Hepatocyte (in vitro differentiated cells): ENCODE results near the gene EDDM13. TPM values are rescaled to one million over a fixed set of nuclear protein-coding genes. Genes with fewer than 3 reads are reported as not detected.
"Not testable (repeated sequence)": the region's sequence is repeated elsewhere in the genome, so short reads cannot be mapped to it uniquely, and the experiment has no call there.

Source experiments
- DNase-seq: peaks from one replicate; pipeline ENCODE4 v3.0.0-alpha.2; 2016; ENCODE audit warnings: low spot score
- H2AFZ ChIP-seq: fragments of 200-600 bp; sonication (generic); 2 replicates; pipeline ENCODE4 v1.6.0; 2016; ENCODE audit warnings: antibody characterized with exemption, mild to moderate bottlenecking
- H3K27ac ChIP-seq: fragments of 200-600 bp; sonication (generic); 2 replicates; pipeline ENCODE4 v1.5.1; 2016; ENCODE audit warnings: mild to moderate bottlenecking
- H3K27me3 ChIP-seq: fragments of 200-600 bp; sonication (generic); 2 replicates; pipeline ENCODE4 v1.6.1; 2016
- H3K36me3 ChIP-seq: fragments of 200-600 bp; sonication (generic); replicated peaks from 2 replicates; pipeline ENCODE4 v1.5.1; 2016; ENCODE audit warnings: low read depth; ENCODE audit not compliant: insufficient read depth
- H3K4me1 ChIP-seq: fragments of 200-600 bp; sonication (generic); 2 replicates; pipeline ENCODE4 v1.5.1; 2016; ENCODE audit warnings: mild to moderate bottlenecking, moderate library complexity; ENCODE audit not compliant: insufficient read depth
- H3K4me2 ChIP-seq: fragments of 200-600 bp; sonication (generic); 2 replicates; pipeline ENCODE4 v1.6.0; 2016
- H3K4me3 ChIP-seq: fragments of 200-600 bp; sonication (generic); 2 replicates; pipeline ENCODE4 v1.5.1; 2016; ENCODE audit warnings: mild to moderate bottlenecking
- H3K79me2 ChIP-seq: fragments of 200-600 bp; sonication (generic); 2 replicates; pipeline ENCODE4 v1.6.0; 2017; ENCODE audit warnings: mild to moderate bottlenecking
- H3K9me2 ChIP-seq: fragments of 200-600 bp; sonication (generic); replicated peaks from 2 replicates; pipeline ENCODE4 v1.6.0; 2017; ENCODE audit warnings: mild to moderate bottlenecking; ENCODE audit not compliant: insufficient read depth
- H3K9me3 ChIP-seq: fragments of 200-600 bp; sonication (generic); 2 replicates; pipeline ENCODE4 v1.5.1; 2016; ENCODE audit warnings: low read depth, mild to moderate bottlenecking
- H4K20me1 ChIP-seq: fragments of 200-600 bp; sonication (generic); 2 replicates; pipeline ENCODE4 v1.6.0; 2016; ENCODE audit warnings: mild to moderate bottlenecking; ENCODE audit not compliant: insufficient read depth, poor library complexity, severe bottlenecking
- EZH2 ChIP-seq: fragments of 200-600 bp; sonication (generic); IDR thresholded peaks from 2 replicates; pipeline ENCODE4 v1.6.1; 2016; ENCODE audit warnings: antibody characterized with exemption, mild to moderate bottlenecking, borderline replicate concordance
- EZH2phosphoT487 ChIP-seq: fragments of 200-600 bp; sonication (generic); IDR thresholded peaks from one replicate; pipeline ENCODE4 v1.6.1; 2018; ENCODE audit warnings: antibody characterized with exemption, mild to moderate bottlenecking, low read depth, moderate library complexity; ENCODE audit not compliant: unreplicated experiment, severe bottlenecking
- WGBS: methylation state at CpG from one replicate; pipeline ENCODE4 v1.1.6; 2016; ENCODE audit warnings: low lambda C conversion rate; ENCODE audit errors: missing lambda C conversion rate; 5-methylcytosine and 5-hydroxymethylcytosine counted together
- polyA plus RNA-seq: library from polyadenylated mRNA; unstranded; fragments of >200 nt; fragmentation: Nextera tagmentation; extraction: Ambion mirVana; gene quantifications from 2 replicates; pipeline ENCODE4 v1.2.1, GENCODE V29; 2016
- total RNA-seq: library from RNA; depleted of rRNA; stranded (reverse); fragments of >200 nt; gene quantifications from 2 replicates; pipeline ENCODE4 v1.2.3, GENCODE V29; 2014
- TF ChIP-seq, protein P1 (sequence below): fragments of 200-600 bp; sonication (generic); IDR thresholded peaks from 2 replicates; pipeline ENCODE4 v1.5.1; 2016; ENCODE audit warnings: antibody characterized with exemption, mild to moderate bottlenecking; ENCODE audit not compliant: poor library complexity

The EDDM13 gene
- total and polyA plus RNA-seq, 2 experiments from 2014 or later: not detected

DNA sequence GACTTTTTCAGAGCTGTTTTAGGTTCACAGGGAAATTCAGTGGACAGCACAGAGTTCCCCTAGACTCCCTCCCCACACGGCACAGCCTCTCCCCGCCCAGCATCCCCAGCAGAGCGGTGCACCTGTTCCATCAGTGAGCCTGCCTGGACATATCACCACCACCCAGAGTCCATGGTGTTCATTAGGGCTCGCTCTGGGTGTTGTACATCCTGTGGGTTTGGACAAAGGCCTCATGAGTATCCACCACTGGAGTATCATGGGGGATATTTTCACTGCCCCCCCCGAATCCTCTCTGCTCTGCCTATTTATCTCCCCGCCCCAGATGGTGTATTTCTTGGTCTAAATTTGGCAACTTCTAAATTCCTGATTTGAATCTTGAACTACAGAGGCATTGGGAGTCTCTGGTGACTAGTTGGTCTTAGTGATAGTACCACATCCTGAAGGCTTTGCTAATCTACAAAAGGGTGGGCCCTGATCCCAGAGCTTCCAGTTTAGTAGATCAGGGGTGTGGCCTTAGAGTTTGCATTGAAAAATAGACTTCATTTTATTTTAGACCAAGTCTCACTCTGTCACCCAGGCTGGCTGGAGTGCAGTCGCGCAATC is 23.7 kb upstream of the EDDM13 start:
- WGBS: 91% methylated on average over 6 of the region's 8 CpGs
- not testable (repeated sequence) for H3K9me2 ChIP-seq

DNA sequence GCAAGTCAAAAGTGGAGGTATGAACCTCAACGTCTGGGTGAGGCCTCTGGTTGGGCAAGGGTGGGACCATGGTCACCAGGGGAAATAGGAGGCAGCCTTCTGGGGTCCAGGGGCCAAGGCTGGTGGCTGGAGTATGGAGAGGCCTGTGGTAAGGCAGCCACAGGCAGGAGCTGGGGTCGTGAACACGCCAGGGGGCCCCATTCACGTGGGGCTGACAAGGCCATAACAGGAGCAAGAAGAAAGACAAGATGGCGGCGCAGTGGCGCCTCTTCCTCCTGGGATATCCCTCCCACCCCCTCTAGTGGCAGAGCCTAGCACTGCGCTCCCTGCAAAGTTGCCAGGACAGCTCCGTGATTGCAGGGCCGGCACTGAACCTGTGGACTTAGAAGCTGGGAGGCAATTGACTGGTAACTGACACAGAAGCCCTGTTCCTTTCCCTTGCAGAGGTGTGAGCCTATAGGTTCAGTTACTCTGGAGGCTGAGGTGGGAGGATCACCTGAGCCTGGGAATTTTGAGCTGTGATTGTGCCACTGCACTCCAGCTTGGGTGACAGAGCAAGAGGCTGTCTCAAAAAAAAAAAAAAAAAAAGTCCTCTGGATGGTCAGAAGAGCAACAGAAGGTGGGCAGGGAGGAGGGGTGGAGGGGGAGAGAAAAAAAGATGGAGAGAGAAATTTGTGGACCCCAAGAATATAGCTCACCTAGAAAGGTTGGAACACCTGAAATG is 19.7 kb upstream of the EDDM13 start:
- H3K27me3 ChIP-seq: no peaks in the 10 kb centered on the region
- no peaks in the 10 kb centered on the region for H3K36me3 ChIP-seq
- peak overlapping the region; percentile 53 for H3K4me2 ChIP-seq
- H3K9me3 ChIP-seq: no peaks in the 10 kb centered on the region
- no peak overlapping the region for H3K4me3 ChIP-seq
- H3K9me2 ChIP-seq: no peaks in the 10 kb centered on the region
- no peaks in the 10 kb centered on the region for H4K20me1 ChIP-seq
- DNase-seq: peak; percentile 84
- H3K27ac ChIP-seq: no peak overlapping the region
- H3K4me1 ChIP-seq: no peaks in the 10 kb centered on the region
- WGBS: 33% methylated on average over 10 of the region's 10 CpGs
- H3K79me2 ChIP-seq: no peaks in the 10 kb centered on the region
- TF ChIP-seq, protein P1, sequence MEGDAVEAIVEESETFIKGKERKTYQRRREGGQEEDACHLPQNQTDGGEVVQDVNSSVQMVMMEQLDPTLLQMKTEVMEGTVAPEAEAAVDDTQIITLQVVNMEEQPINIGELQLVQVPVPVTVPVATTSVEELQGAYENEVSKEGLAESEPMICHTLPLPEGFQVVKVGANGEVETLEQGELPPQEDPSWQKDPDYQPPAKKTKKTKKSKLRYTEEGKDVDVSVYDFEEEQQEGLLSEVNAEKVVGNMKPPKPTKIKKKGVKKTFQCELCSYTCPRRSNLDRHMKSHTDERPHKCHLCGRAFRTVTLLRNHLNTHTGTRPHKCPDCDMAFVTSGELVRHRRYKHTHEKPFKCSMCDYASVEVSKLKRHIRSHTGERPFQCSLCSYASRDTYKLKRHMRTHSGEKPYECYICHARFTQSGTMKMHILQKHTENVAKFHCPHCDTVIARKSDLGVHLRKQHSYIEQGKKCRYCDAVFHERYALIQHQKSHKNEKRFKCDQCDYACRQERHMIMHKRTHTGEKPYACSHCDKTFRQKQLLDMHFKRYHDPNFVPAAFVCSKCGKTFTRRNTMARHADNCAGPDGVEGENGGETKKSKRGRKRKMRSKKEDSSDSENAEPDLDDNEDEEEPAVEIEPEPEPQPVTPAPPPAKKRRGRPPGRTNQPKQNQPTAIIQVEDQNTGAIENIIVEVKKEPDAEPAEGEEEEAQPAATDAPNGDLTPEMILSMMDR: peak; percentile 66
- TF ChIP-seq EZH2: no peak
- H2AFZ ChIP-seq: peak overlapping the region; percentile 88

More for the DNA sequence above, 23.7 kb upstream of the EDDM13 start:
- H3K9me3 ChIP-seq, H3K4me1 ChIP-seq, H4K20me1 ChIP-seq, DNase-seq, H2AFZ ChIP-seq, H3K4me2 ChIP-seq, H3K36me3 ChIP-seq, H3K27ac ChIP-seq, H3K27me3 ChIP-seq, H3K79me2 ChIP-seq, H3K4me3 ChIP-seq: not testable (repeated sequence)

DNA sequence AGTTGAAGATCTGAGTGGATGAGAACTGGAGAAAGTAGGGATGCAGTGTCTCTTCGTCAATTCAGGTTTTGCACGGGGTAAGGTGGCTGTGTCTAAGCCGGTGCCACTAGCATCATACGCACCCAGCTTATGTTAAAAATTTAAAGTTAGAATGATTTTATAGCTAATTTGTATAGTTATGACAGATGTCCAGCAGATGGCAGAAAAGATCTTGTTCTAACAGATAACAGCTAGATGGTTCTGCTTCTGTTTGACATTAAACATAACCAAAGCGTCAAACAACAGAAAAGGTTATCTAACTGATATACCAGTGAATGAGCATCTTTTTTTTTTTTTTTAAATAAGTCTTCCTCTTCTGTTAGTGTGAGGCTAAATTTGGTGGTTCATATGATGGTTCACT is 18.8 kb upstream of the EDDM13 start:
- no peaks in the 10 kb centered on the region for H3K9me2 ChIP-seq
- H3K4me1 ChIP-seq: no peaks in the 10 kb centered on the region
- no peak overlapping the region for H3K4me2 ChIP-seq
- TF ChIP-seq, protein P1: peak; percentile 59
- no peak for TF ChIP-seq EZH2phosphoT487
- H2AFZ ChIP-seq: no peak overlapping the region
- H3K9me3 ChIP-seq: no peaks in the 10 kb centered on the region
- H3K27ac ChIP-seq: no peak overlapping the region
- no peaks in the 10 kb centered on the region for H4K20me1 ChIP-seq
- H3K4me3 ChIP-seq: no peak overlapping the region
- H3K36me3 ChIP-seq: no peaks in the 10 kb centered on the region
- no peaks in the 10 kb centered on the region for H3K79me2 ChIP-seq
- H3K27me3 ChIP-seq: no peaks in the 10 kb centered on the region
- peak; percentile 71 for DNase-seq
- WGBS: 76% methylated on average over 5 of the region's 5 CpGs

DNA sequence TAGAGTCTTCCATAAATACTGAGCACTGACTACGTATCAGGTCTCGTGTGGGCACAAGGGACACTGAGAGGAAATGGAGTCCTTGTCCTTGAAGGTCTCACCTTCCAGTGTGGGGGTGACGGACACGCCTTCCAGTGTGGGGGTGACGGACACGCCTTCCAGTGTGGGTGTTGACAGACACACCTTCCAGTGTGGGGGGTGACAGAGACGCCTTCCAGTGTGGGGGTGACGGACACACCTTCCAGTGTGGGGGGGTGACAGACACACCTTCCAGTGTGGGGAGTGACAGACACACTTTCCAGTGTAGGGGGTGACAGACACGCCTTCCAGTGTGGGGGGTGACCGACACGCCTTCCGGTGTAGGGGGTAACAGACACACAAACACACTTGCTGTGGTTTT is 14.3 kb upstream of the EDDM13 start:
- H3K4me2 ChIP-seq: no peak overlapping the region
- no peak for TF ChIP-seq EZH2
- no peak for TF ChIP-seq EZH2phosphoT487
- TF ChIP-seq, protein P1: no peak
- no peaks in the 10 kb centered on the region for H3K9me3 ChIP-seq
- DNase-seq: no peak
- H3K27ac ChIP-seq: no peak overlapping the region
- H3K79me2 ChIP-seq: no peaks in the 10 kb centered on the region
- no peaks in the 10 kb centered on the region for H3K4me1 ChIP-seq
- no peaks in the 10 kb centered on the region for H4K20me1 ChIP-seq
- no peaks in the 10 kb centered on the region for H3K36me3 ChIP-seq
- H3K9me2 ChIP-seq: no peaks in the 10 kb centered on the region
- no peak overlapping the region for H2AFZ ChIP-seq
- H3K4me3 ChIP-seq: no peak overlapping the region
- WGBS: 95% methylated on average over 11 of the region's 12 CpGs
- no peaks in the 10 kb centered on the region for H3K27me3 ChIP-seq
